ENCODE results near the gene DPPA2. TPM values are rescaled to one million over a fixed set of nuclear protein-coding genes. Genes with fewer than 3 reads are reported as not detected.

DPPA2 gene
- total RNA-seq, 1 experiment from 2014 or later, result not detected

GRCh38 chr3:109339714-109340648 is 23.7 kb upstream of the DPPA2 start:
- Histone ChIP-seq H3K27ac (ENCODE audit: low read depth, low read length) (no peak overlapping the region), H3K4me2 (ENCODE audit: low read length) (no peak overlapping the region), H2AFZ (ENCODE audit: low read depth, low read length, poor library complexity, severe bottlenecking) (no peak overlapping the region), H3K27me3 (ENCODE audit: insufficient read depth, low read length) (no peaks in the 10 kb centered on the region), H3K4me1 (ENCODE audit: control insufficient read depth in 1 of 2, insufficient read depth in 2 of 2, low read length in 2 of 2) (no peaks in the 10 kb centered on the region), H3K36me3 (ENCODE audit: control insufficient read depth in 1 of 2, insufficient read depth in 2 of 2, low read length in 2 of 2) (no peaks in the 10 kb centered on the region), H3K9me2 (ENCODE audit: insufficient read depth) (no peaks in the 10 kb centered on the region), H3K9ac (ENCODE audit: low read length) (no peak overlapping the region), H3K9me3 (ENCODE audit: control insufficient read depth in 1 of 2, insufficient read depth in 1 of 2, low read depth in 1 of 2, low read length in 2 of 2) (no peaks in the 10 kb centered on the region), H3K79me2 (ENCODE audit: insufficient read depth, low read length) (no peaks in the 10 kb centered on the region), H4K20me1 (ENCODE audit: insufficient read depth) (no peaks in the 10 kb centered on the region), H3K4me3 (replicated peaks in 1 of 2; ENCODE audit: low read depth in 1 of 2, low read length in 2 of 2) (no peak overlapping the region)
- no peak for TF ChIP-seq FOSL1 (IDR thresholded peaks at IDR 0.05; ENCODE audit: low read depth)
- TF ChIP-seq ZBTB33 (IDR thresholded peaks at IDR 0.05; ENCODE audit: extremely low read depth, insufficient replicate concordance, low read length), result no peak
- no peak for TF ChIP-seq SIN3A (IDR thresholded peaks at IDR 0.05; ENCODE audit: low read depth)
- no peak for TF ChIP-seq TCF7L2 (IDR thresholded peaks at IDR 0.05; ENCODE audit: borderline replicate concordance, extremely low read depth, insufficient read depth, insufficient read length)
- no peak for TF ChIP-seq SP1 (IDR thresholded peaks at IDR 0.05; ENCODE audit: low read depth)
- no peak for TF ChIP-seq YY1 (IDR thresholded peaks at IDR 0.05; ENCODE audit: extremely low read depth, insufficient replicate concordance, low read depth, low read length)
- no peak for TF ChIP-seq REST (IDR thresholded peaks at IDR 0.05; ENCODE audit: low read depth)
- no peak for TF ChIP-seq EZH2 (IDR thresholded peaks at IDR 0.05)
- TF ChIP-seq MAX (IDR thresholded peaks at IDR 0.05), result no peak
- TF ChIP-seq, protein P1, sequence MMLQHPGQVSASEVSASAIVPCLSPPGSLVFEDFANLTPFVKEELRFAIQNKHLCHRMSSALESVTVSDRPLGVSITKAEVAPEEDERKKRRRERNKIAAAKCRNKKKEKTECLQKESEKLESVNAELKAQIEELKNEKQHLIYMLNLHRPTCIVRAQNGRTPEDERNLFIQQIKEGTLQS (IDR thresholded peaks at IDR 0.05), result no peak
- TF ChIP-seq ELF1 (IDR thresholded peaks at IDR 0.05; ENCODE audit: borderline replicate concordance, low read depth), result no peak
- no peak for TF ChIP-seq CEBPB (IDR thresholded peaks at IDR 0.05; ENCODE audit: low read depth)
- TF ChIP-seq CBX3 (IDR thresholded peaks at IDR 0.05; ENCODE audit: low read depth), result no peak
- TF ChIP-seq SRF (IDR thresholded peaks at IDR 0.05; ENCODE audit: low read depth), result no peak
- no peak for TF ChIP-seq POLR2AphosphoS5 (IDR thresholded peaks at IDR 0.05; ENCODE audit: low read depth, low read length)
- TF ChIP-seq ZFX (IDR thresholded peaks at IDR 0.05), result no peak
- no peak for TF ChIP-seq JUND (IDR thresholded peaks at IDR 0.05)
- TF ChIP-seq RAD21 (IDR thresholded peaks at IDR 0.05; ENCODE audit: low read depth), result no peak
- no peak for TF ChIP-seq POLR2A (IDR thresholded peaks at IDR 0.05; ENCODE audit: borderline replicate concordance, extremely low read depth, insufficient read depth, insufficient read length)
- TF ChIP-seq, protein P2, sequence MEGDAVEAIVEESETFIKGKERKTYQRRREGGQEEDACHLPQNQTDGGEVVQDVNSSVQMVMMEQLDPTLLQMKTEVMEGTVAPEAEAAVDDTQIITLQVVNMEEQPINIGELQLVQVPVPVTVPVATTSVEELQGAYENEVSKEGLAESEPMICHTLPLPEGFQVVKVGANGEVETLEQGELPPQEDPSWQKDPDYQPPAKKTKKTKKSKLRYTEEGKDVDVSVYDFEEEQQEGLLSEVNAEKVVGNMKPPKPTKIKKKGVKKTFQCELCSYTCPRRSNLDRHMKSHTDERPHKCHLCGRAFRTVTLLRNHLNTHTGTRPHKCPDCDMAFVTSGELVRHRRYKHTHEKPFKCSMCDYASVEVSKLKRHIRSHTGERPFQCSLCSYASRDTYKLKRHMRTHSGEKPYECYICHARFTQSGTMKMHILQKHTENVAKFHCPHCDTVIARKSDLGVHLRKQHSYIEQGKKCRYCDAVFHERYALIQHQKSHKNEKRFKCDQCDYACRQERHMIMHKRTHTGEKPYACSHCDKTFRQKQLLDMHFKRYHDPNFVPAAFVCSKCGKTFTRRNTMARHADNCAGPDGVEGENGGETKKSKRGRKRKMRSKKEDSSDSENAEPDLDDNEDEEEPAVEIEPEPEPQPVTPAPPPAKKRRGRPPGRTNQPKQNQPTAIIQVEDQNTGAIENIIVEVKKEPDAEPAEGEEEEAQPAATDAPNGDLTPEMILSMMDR (IDR thresholded peaks at IDR 0.05 in 2 of 3, conservative IDR thresholded peaks at IDR 0.05 in 1 of 3; ENCODE audit: borderline replicate concordance in 1 of 3, insufficient read depth in 1 of 3, low read depth in 2 of 3, low read length in 2 of 3), result no peak
- POLR2A ChIA-PET, result no interaction called here
- CTCF ChIA-PET, result no interaction called here
- RAD21 ChIA-PET (ENCODE audit: low non-redundant PET in 1 of 2, low total read pairs in 2 of 2, uncharacterized antibody in 2 of 2, unreplicated experiment in 2 of 2), result no interaction called here
- intact Hi-C loops (cut with micrococcal nuclease), result no loop called here
- BruUV-seq (replicated peaks), result no TSS peak
- ATAC-seq (no peak), DNase-seq (ENCODE audit: low read depth, low spot score) (no peak)

All from HCT116 (cell line).